ENCODE results near the gene EPB41L4A. TPM values are rescaled to one million over a fixed set of nuclear protein-coding genes. Genes with fewer than 3 reads are reported as not detected.

EPB41L4A gene
- total RNA-seq, 1 donor from 2014 or later, result 37.7 TPM

DNA sequence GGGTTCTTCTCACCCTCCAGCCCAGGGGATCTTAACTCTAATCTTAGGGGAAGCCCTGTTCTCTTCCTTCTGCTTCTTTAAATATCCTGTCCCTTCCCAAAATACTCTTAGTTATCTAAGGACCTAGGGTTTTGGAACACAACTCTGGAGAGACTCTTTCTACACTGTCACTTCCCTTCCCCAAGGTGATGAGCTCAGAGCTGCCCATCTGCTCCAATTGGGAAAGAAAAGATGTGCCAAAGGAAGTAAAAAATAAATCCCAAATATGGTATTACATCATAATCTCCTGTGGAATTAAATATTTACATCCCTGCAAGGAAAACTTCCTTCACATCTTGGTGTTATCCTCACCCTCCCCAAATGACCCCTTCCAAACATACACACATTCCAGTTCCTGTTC, 291.2 kb downstream of the EPB41L4A start:
- TF ChIP-seq, protein P1, sequence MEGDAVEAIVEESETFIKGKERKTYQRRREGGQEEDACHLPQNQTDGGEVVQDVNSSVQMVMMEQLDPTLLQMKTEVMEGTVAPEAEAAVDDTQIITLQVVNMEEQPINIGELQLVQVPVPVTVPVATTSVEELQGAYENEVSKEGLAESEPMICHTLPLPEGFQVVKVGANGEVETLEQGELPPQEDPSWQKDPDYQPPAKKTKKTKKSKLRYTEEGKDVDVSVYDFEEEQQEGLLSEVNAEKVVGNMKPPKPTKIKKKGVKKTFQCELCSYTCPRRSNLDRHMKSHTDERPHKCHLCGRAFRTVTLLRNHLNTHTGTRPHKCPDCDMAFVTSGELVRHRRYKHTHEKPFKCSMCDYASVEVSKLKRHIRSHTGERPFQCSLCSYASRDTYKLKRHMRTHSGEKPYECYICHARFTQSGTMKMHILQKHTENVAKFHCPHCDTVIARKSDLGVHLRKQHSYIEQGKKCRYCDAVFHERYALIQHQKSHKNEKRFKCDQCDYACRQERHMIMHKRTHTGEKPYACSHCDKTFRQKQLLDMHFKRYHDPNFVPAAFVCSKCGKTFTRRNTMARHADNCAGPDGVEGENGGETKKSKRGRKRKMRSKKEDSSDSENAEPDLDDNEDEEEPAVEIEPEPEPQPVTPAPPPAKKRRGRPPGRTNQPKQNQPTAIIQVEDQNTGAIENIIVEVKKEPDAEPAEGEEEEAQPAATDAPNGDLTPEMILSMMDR (IDR thresholded peaks at IDR 0.05; ENCODE audit: unreplicated experiment), result no peak
- Mint-ChIP-seq H3K4me1 (ENCODE audit: low read depth) (no peaks in the 10 kb centered on the region), H3K4me3 (ENCODE audit: low read depth) (no peak overlapping the region), H3K27me3 (peaks cover 3% of the 10 kb centered on the region), H3K27ac (no peak overlapping the region), H3K9me3 (ENCODE audit: low read depth) (no peaks in the 10 kb centered on the region), H3K36me3 (ENCODE audit: insufficient read depth) (no peaks in the 10 kb centered on the region)
- no peak for DNase-seq (ENCODE audit: low spot score, unreplicated experiment)

DNA sequence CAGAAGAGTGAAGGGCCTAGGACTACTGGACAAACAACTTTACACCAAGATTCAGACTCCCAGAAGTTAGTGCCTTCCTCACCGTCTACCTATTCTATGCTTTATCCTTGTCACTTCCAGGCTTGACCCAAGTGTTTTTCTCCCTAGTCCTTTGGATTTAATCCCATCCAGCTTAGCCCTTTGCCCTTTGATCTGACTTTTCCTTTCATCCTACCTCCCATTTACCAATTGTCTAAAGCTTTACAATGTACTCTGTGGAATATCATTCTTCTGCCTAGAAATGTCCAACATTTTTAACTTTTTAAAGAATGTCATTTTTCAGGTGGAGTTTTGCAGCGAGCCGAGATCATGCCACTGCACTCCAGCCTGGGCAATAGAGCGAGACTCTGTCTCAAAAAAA, 292.1 kb downstream of the EPB41L4A start:
- Mint-ChIP-seq H3K36me3 (ENCODE audit: insufficient read depth) (no peaks in the 10 kb centered on the region), H3K9me3 (ENCODE audit: low read depth) (no peaks in the 10 kb centered on the region), H3K27me3 (peaks cover 3% of the 10 kb centered on the region), H3K4me1 (ENCODE audit: low read depth) (no peaks in the 10 kb centered on the region), H3K27ac (no peak overlapping the region), H3K4me3 (ENCODE audit: low read depth) (no peak overlapping the region)
- TF ChIP-seq, protein P1 (IDR thresholded peaks at IDR 0.05; ENCODE audit: unreplicated experiment), result no peak
- no peak for DNase-seq (ENCODE audit: low spot score, unreplicated experiment)

GRCh38 chr5:112125903-112126302, 293.2 kb downstream of the EPB41L4A start:
- Mint-ChIP-seq H3K4me3 (ENCODE audit: low read depth) (no peak overlapping the region), H3K9me3 (ENCODE audit: low read depth) (no peaks in the 10 kb centered on the region), H3K27ac (no peak overlapping the region), H3K4me1 (ENCODE audit: low read depth) (no peaks in the 10 kb centered on the region), H3K27me3 (peaks cover 3% of the 10 kb centered on the region), H3K36me3 (ENCODE audit: insufficient read depth) (no peaks in the 10 kb centered on the region)
- DNase-seq (ENCODE audit: low spot score, unreplicated experiment), result no peak
- TF ChIP-seq, protein P1 (IDR thresholded peaks at IDR 0.05; ENCODE audit: unreplicated experiment), result no peak

DNA sequence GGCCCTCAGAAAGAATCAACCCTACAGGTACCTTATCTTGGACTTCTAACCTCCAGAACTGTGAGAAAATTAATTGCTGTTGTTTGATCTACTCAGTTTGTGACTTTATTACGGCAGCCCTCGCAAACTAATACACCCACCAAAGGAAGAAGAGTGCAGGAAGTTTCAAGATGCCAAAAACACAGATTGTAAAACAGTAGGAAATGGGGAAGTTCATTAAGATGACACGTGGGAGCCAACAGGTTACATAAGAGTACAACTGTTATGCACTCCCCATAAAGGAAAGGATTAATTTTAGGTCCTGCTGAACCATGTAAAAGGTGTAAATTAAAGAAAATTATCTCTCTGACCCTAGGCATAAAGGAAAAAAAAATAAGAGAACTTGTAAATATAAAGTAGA, 294.3 kb downstream of the EPB41L4A start:
- no peak overlapping the region for H3K27ac Mint-ChIP-seq

GRCh38 chr5:112123086-112123485, 296.0 kb downstream of the EPB41L4A start:
- no peaks in the 10 kb centered on the region for H3K4me1 Mint-ChIP-seq (ENCODE audit: low read depth)
- DNase-seq (ENCODE audit: low spot score, unreplicated experiment), result no peak
- H3K27me3 Mint-ChIP-seq, result peaks cover 3% of the 10 kb centered on the region
- H3K4me3 Mint-ChIP-seq (ENCODE audit: low read depth), result no peak overlapping the region
- no peak overlapping the region for H3K27ac Mint-ChIP-seq
- peaks cover 4% of the 10 kb centered on the region for H3K9me3 Mint-ChIP-seq (ENCODE audit: low read depth)
- TF ChIP-seq, protein P1 (IDR thresholded peaks at IDR 0.05; ENCODE audit: unreplicated experiment), result no peak
- no peaks in the 10 kb centered on the region for H3K36me3 Mint-ChIP-seq (ENCODE audit: insufficient read depth)

More for the DNA sequence above, 294.3 kb downstream of the EPB41L4A start:
- no peaks in the 10 kb centered on the region for H3K4me1 Mint-ChIP-seq (ENCODE audit: low read depth)
- H3K36me3 Mint-ChIP-seq (ENCODE audit: insufficient read depth), result no peaks in the 10 kb centered on the region
- TF ChIP-seq, protein P1 (IDR thresholded peaks at IDR 0.05; ENCODE audit: unreplicated experiment), result no peak
- no peak for DNase-seq (ENCODE audit: low spot score, unreplicated experiment)
- peaks cover 3% of the 10 kb centered on the region for H3K27me3 Mint-ChIP-seq
- H3K9me3 Mint-ChIP-seq (ENCODE audit: low read depth), result peaks cover 4% of the 10 kb centered on the region
- H3K4me3 Mint-ChIP-seq (ENCODE audit: low read depth), result no peak overlapping the region

Measured in progenitor cell of endocrine pancreas (in vitro differentiated cells).